H1 (cell line): ENCODE results near the gene ALK.

Experiments
- ATF3 ChIP-seq: IDR thresholded peaks from 2 replicates; pipeline ENCODE4 v1.6.1; 2011; ENCODE audit warnings: low read depth, mild to moderate bottlenecking, low read length; ENCODE audit not compliant: insufficient read depth
- BRCA1 ChIP-seq: IDR thresholded peaks from 2 replicates; pipeline ENCODE4 v1.6.1; 2012; ENCODE audit warnings: low read depth, low read length, improper control_type of control experiment
- CEBPB ChIP-seq: IDR thresholded peaks from 2 replicates; pipeline ENCODE4 v1.6.1; 2012; ENCODE audit warnings: low read depth, low read length
- CHD7 ChIP-seq: fragments of 300-600 bp; sonication (generic); IDR thresholded peaks from 2 replicates; pipeline ENCODE4 v1.7.1; 2012; ENCODE audit warnings: low read length, moderate library complexity, mild to moderate bottlenecking, inconsistent platforms; ENCODE audit not compliant: insufficient replicate concordance
- EGR1 ChIP-seq: IDR thresholded peaks from 2 replicates; pipeline ENCODE4 v1.6.1; 2011; ENCODE audit warnings: low read depth, low read length, borderline replicate concordance
- GABPA ChIP-seq: IDR thresholded peaks from 2 replicates; pipeline ENCODE4 v1.6.1; 2011; ENCODE audit warnings: mild to moderate bottlenecking, low read length, moderate library complexity, borderline replicate concordance; ENCODE audit not compliant: insufficient read depth
- JUND ChIP-seq: IDR thresholded peaks from 2 replicates; pipeline ENCODE4 v1.6.1; 2011; ENCODE audit warnings: mild to moderate bottlenecking, improper control_type of control experiment, low read length
- KDM5A ChIP-seq: fragments of 200-600 bp; IDR thresholded peaks from 2 replicates; pipeline ENCODE4 v1.7.1; 2012; ENCODE audit warnings: mild to moderate bottlenecking, low read length, inconsistent platforms, mixed read lengths
- POLR2A ChIP-seq, 2 experiments: IDR thresholded peaks; 1 replicate in 1 of 2; 2 replicates in 1 of 2; pipeline ENCODE4 v1.6.1; 2011; ENCODE audit warnings: low read depth in 2 of 2, low read length in 2 of 2, mild to moderate bottlenecking in 2 of 2; ENCODE audit errors: control extremely low read depth in 1 of 2
- SRF ChIP-seq: IDR thresholded peaks from 2 replicates; pipeline ENCODE4 v1.6.1; 2011; ENCODE audit warnings: mild to moderate bottlenecking, low read depth, low read length, moderate library complexity
- TCF12 ChIP-seq: IDR thresholded peaks from 2 replicates; pipeline ENCODE4 v1.6.1; 2011; ENCODE audit warnings: low read depth, mild to moderate bottlenecking, low read length
- TF ChIP-seq, protein P1 (sequence below), 3 experiments: IDR thresholded peaks; 1 replicate in 2 of 3; 2 replicates in 1 of 3; pipeline versions ENCODE4 v1.5.1 to v1.6.1; 2011; ENCODE audit warnings: low read length in 3 of 3, mild to moderate bottlenecking in 3 of 3, inconsistent platforms in 2 of 3, low read depth in 1 of 3, moderate library complexity in 1 of 3; ENCODE audit not compliant: insufficient read depth in 1 of 3; ENCODE audit errors: control extremely low read depth in 1 of 3

- TF ChIP-seq, protein P1, sequence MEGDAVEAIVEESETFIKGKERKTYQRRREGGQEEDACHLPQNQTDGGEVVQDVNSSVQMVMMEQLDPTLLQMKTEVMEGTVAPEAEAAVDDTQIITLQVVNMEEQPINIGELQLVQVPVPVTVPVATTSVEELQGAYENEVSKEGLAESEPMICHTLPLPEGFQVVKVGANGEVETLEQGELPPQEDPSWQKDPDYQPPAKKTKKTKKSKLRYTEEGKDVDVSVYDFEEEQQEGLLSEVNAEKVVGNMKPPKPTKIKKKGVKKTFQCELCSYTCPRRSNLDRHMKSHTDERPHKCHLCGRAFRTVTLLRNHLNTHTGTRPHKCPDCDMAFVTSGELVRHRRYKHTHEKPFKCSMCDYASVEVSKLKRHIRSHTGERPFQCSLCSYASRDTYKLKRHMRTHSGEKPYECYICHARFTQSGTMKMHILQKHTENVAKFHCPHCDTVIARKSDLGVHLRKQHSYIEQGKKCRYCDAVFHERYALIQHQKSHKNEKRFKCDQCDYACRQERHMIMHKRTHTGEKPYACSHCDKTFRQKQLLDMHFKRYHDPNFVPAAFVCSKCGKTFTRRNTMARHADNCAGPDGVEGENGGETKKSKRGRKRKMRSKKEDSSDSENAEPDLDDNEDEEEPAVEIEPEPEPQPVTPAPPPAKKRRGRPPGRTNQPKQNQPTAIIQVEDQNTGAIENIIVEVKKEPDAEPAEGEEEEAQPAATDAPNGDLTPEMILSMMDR (IDR thresholded peaks at IDR 0.05; ENCODE audit: control extremely low read depth in 1 of 3, insufficient read depth in 1 of 3, low read depth in 1 of 3, low read length in 3 of 3), result no peak
- no peak for TF ChIP-seq KDM5A
- TF ChIP-seq ATF3, result no peak
- no peak for TF ChIP-seq SRF
- no peak for TF ChIP-seq POLR2A (IDR thresholded peaks at IDR 0.05; ENCODE audit: control extremely low read depth in 1 of 2, low read depth in 2 of 2, low read length in 2 of 2)
- no peak for TF ChIP-seq CHD7
- no peak for TF ChIP-seq GABPA
- TF ChIP-seq JUND, result no peak
- no peak for TF ChIP-seq EGR1
- TF ChIP-seq TCF12, result no peak
- TF ChIP-seq BRCA1, result no peak
- no peak for TF ChIP-seq CEBPB
These were observed 377.4 kb downstream of the ALK start for GRCh38 chr2:29544031-29544430.
